Measurements from ENCODE around the gene ARPC5. TPM values are rescaled to one million over a fixed set of nuclear protein-coding genes. Genes with fewer than 3 reads are reported as not detected.

The ARPC5 gene
- total and polyA plus RNA-seq, 4 donors = 165 to 266 (median 188) TPM

DNA sequence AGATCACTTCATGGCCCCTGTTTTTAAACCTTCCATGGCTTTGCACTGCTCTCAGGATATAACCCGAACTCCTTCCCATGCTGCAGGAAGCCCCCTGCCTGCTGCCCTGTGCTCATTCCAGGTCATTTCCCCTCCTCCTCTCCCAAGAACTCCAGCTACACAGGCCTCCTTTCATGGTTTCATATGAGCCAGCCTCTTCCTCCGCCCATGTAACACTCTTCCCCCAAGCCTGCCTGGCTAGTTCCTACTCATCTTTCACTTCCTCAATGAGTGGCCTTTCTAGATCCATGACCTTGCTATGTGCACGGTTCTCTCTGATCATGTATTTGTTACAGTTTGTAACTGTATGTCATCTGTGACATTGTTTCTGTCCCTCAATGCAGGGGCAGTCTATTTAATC is 42.2 kb downstream of the ARPC5 start:
- Histone ChIP-seq H3K4me1 (ENCODE audit: control insufficient read depth in 5 of 5, insufficient read depth in 5 of 5, low read length in 5 of 5) (peaks cover 0 to 8% (median 4%) of the 10 kb centered on the region in 5 donors), H3K9me3 (ENCODE audit: control insufficient read depth in 4 of 4, insufficient read depth in 3 of 4, low read length in 3 of 4) (peaks cover 0 to 2% (median 0%) of the 10 kb centered on the region in 4 donors), H3K4me3 (no peak overlapping the region), H3K27me3 (ENCODE audit: control insufficient read depth in 3 of 3, insufficient read depth in 3 of 3, low read length in 2 of 3) (no peaks in the 10 kb centered on the region), H3K9ac (ENCODE audit: insufficient read depth in 1 of 2, low read length in 2 of 2) (no peak overlapping the region), H3K36me3 (ENCODE audit: control insufficient read depth in 4 of 4, insufficient read depth in 4 of 4, low read length in 4 of 4) (no peaks in the 10 kb centered on the region), H3K27ac (ENCODE audit: low read depth in 1 of 2, low read length in 1 of 2) (peak overlapping the region in 1 of 2 donors; percentile 62)
- 36 to 64% methylated on average over 3 of the region's 3 CpGs for WGBS, 2 donors
- TF ChIP-seq, protein P1, sequence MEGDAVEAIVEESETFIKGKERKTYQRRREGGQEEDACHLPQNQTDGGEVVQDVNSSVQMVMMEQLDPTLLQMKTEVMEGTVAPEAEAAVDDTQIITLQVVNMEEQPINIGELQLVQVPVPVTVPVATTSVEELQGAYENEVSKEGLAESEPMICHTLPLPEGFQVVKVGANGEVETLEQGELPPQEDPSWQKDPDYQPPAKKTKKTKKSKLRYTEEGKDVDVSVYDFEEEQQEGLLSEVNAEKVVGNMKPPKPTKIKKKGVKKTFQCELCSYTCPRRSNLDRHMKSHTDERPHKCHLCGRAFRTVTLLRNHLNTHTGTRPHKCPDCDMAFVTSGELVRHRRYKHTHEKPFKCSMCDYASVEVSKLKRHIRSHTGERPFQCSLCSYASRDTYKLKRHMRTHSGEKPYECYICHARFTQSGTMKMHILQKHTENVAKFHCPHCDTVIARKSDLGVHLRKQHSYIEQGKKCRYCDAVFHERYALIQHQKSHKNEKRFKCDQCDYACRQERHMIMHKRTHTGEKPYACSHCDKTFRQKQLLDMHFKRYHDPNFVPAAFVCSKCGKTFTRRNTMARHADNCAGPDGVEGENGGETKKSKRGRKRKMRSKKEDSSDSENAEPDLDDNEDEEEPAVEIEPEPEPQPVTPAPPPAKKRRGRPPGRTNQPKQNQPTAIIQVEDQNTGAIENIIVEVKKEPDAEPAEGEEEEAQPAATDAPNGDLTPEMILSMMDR (IDR thresholded peaks at IDR 0.05; ENCODE audit: control extremely low read depth, extremely low read depth) = no peak
- DNase-seq = no peak
- ATAC-seq (ENCODE audit: insufficient read depth, low FRiP score) = no peak

GRCh38 chr1:183592733-183593132 is 42.9 kb downstream of the ARPC5 start:
- 76 to 85% methylated on average over 7 of the region's 7 CpGs for WGBS, 2 donors
- DNase-seq (no peak), ATAC-seq (ENCODE audit: insufficient read depth, low FRiP score) (no peak)
- Histone ChIP-seq H3K9ac (ENCODE audit: insufficient read depth in 1 of 2, low read length in 2 of 2) (no peak overlapping the region), H3K36me3 (ENCODE audit: control insufficient read depth in 4 of 4, insufficient read depth in 4 of 4, low read length in 4 of 4) (no peaks in the 10 kb centered on the region), H3K9me3 (ENCODE audit: control insufficient read depth in 4 of 4, insufficient read depth in 3 of 4, low read length in 3 of 4) (peaks cover 0 to 2% (median 0%) of the 10 kb centered on the region in 4 donors), H3K27ac (ENCODE audit: low read depth in 1 of 2, low read length in 1 of 2) (peak overlapping the region in 1 of 2 donors; percentile 44), H3K27me3 (ENCODE audit: control insufficient read depth in 3 of 3, insufficient read depth in 3 of 3, low read length in 2 of 3) (no peaks in the 10 kb centered on the region), H3K4me3 (no peak overlapping the region), H3K4me1 (ENCODE audit: control insufficient read depth in 5 of 5, insufficient read depth in 5 of 5, low read length in 5 of 5) (peaks cover 0 to 4% (median 0%) of the 10 kb centered on the region in 5 donors)
- TF ChIP-seq, protein P1 (IDR thresholded peaks at IDR 0.05; ENCODE audit: control extremely low read depth, extremely low read depth) = no peak

DNA sequence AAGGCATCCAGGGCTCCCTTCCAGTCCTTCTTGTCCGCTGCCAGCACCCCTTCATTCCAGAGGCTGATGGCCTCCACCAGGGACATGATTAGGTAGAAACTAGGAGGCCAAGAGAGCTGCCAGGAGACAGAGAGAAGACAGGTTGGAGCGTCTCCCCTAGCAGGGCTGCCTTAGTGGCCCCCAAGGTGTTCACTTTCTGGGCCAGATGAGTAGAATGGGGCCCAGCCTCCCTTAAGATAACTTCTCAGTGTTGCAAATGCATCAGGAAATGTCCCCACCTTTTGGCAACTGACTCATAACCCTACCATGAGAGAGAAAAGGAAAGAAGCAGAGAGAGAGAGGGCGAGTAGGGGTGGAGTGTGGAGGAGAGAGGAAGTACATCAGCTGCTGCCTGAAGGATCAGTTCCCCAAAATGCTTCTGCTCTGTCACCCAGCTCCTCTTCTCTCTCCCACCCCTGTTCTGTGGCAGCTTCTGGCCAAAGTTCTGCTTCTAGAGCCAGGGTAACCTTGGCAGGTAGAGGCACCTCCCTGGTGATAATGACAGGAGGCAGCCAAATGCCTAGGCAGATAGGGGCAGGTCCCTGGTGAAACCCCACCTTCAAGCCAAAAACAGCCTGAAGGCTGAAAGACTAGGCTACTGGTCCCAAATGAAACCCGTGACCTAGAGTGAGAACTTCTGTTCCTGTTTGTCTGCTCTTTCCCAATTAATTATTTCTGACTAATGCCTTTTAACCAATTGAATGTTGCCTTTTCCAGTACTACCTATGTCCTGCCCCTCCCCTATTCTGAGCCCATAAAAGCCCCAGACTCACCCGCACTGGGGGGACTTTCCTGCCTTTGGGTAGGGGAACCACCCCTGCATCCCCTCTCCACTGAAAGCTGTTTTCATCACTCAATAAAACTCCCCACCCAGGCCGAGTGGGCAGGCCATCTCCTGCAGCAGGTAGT is 45.1 kb downstream of the ARPC5 start, which contains the start of gene NCF2:
Gene NCF2 (minus strand): TSS at position 216 of the 948 bp plus-strand sequence. CDS start 130 bp downstream, at position 86.
- DNase-seq (no peak), ATAC-seq (ENCODE audit: insufficient read depth, low FRiP score) (peak; percentile 72)
- peak within 1 kb of the TSS in 1 of 2 donors; percentile 91 for H3K27ac ChIP-seq (ENCODE audit: low read depth in 1 of 2, low read length in 1 of 2)
- TF ChIP-seq, protein P1 (IDR thresholded peaks at IDR 0.05; ENCODE audit: control extremely low read depth, extremely low read depth) = no peak
- WGBS, 2 donors = 46 to 64% methylated on average over 6 of the region's 6 CpGs
- H3K9ac ChIP-seq (ENCODE audit: insufficient read depth in 1 of 2, low read length in 2 of 2) = no peak within 1 kb of the TSS
- H3K4me1 ChIP-seq (ENCODE audit: control insufficient read depth in 5 of 5, insufficient read depth in 5 of 5, low read length in 5 of 5) = peaks cover 0 to 4% (median 0%) of the 10 kb centered on the region in 5 donors
- H3K4me3 ChIP-seq = peak within 1 kb of the TSS; percentile 24
- H3K36me3 ChIP-seq (ENCODE audit: control insufficient read depth in 4 of 4, insufficient read depth in 4 of 4, low read length in 4 of 4) = no peaks in the 10 kb centered on the region
- H3K27me3 ChIP-seq (ENCODE audit: control insufficient read depth in 3 of 3, insufficient read depth in 3 of 3, low read length in 2 of 3) = no peaks in the 10 kb centered on the region
- H3K9me3 ChIP-seq (ENCODE audit: control insufficient read depth in 4 of 4, insufficient read depth in 3 of 4, low read length in 3 of 4) = peaks cover 0 to 2% (median 0%) of the 10 kb centered on the region in 4 donors
